ENCODE results near the gene PTPRE. TPM values are rescaled to one million over a fixed set of nuclear protein-coding genes. Genes with fewer than 3 reads are reported as not detected.

PTPRE gene
- total RNA-seq, 1 experiment from 2014 or later, result 0.70 TPM

DNA sequence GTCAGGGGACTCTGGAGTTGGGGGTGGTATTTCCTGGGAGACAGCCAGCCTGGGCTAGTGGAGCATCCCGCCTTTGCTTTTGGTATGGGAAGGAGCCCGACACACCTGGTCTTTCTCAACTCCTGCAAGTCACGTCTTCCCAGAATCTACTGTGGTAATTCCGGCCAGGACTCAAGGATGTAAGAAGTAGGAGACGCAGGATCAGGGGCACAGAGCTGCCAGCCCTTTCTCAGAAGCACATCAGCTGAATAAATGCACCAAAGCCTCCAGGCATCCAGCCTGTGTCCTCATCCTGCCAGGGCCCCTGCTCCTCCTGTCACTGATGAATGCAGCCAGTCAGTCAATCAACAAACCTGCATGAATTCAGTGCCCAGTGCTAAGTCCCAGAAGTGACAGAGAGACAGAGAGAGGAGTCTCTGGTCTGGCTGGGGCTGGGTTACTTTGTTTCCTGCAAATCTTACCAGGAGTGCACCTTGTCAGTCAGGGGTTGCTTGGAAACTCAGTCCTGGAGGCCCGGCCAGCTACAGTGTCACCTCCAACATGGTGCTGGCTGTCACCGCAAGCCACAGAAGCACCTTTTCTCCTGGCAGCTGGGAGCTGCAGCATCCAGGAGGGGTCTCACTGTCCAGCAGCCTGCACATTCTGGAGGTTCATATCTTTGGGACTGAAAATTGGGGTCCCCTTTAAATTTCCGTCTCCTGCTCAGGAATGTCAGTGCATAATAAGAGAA, 101.8 kb downstream of the PTPRE start:
- Histone ChIP-seq H2BK15ac (ENCODE audit: low read depth, low read length) (no peak overlapping the region), H3K27ac (ENCODE audit: insufficient read length, low read depth, low read length) (no peak overlapping the region), H3K56ac (ENCODE audit: insufficient read length, low read depth, low read length) (no peak overlapping the region), H2BK12ac (ENCODE audit: insufficient read length, low read depth, low read length) (no peak overlapping the region), H3K27me3 (ENCODE audit: insufficient read depth, low read length) (no peaks in the 10 kb centered on the region), H3K18ac (ENCODE audit: insufficient read length, low read depth, low read length) (no peak overlapping the region), H3K4ac (ENCODE audit: low read depth, low read length) (no peak overlapping the region), H3K9ac (ENCODE audit: extremely low read depth, insufficient read length, low read length) (no peak overlapping the region), H3K23ac (ENCODE audit: insufficient read length, low read depth, low read length) (no peak overlapping the region), H4K5ac (ENCODE audit: insufficient read length, low read depth, low read length) (no peak overlapping the region), H4K20me1 (ENCODE audit: control insufficient read depth, insufficient read depth, insufficient read length) (no peaks in the 10 kb centered on the region), H3K79me2 (ENCODE audit: insufficient read depth, low read length) (no peaks in the 10 kb centered on the region), H3K9me3 (ENCODE audit: control insufficient read depth, low read depth, low read length) (no peaks in the 10 kb centered on the region), H2AK5ac (ENCODE audit: insufficient read length, low read length) (no peak overlapping the region), H3K14ac (ENCODE audit: insufficient read depth, low read length) (no peak overlapping the region), H2BK5ac (ENCODE audit: insufficient read length, low read length) (no peak overlapping the region), H2BK20ac (ENCODE audit: low read depth, low read length, poor library complexity, severe bottlenecking) (no peak overlapping the region), H3T11ph (ENCODE audit: low read length) (no peak overlapping the region), H2BK120ac (ENCODE audit: low read depth, low read length, poor library complexity, severe bottlenecking) (no peak overlapping the region), H4K8ac (replicated peaks; ENCODE audit: insufficient read length, low read depth, low read length) (no peak overlapping the region), H2AFZ (ENCODE audit: low read length) (no peak overlapping the region), H4K91ac (ENCODE audit: insufficient read length, low read depth, low read length) (no peak overlapping the region), H3K79me1 (ENCODE audit: insufficient read depth, low read depth, low read length, poor library complexity, severe bottlenecking) (no peaks in the 10 kb centered on the region), H3K23me2 (ENCODE audit: insufficient read length, low read depth, low read length, poor library complexity, severe bottlenecking) (no peaks in the 10 kb centered on the region), H3K4me1 (ENCODE audit: insufficient read depth, low read length) (no peaks in the 10 kb centered on the region), H3K4me2 (ENCODE audit: insufficient read depth, insufficient read length, low read length) (no peak overlapping the region)
- peaks cover 20% of the 10 kb centered on the region for H3K27me3 Mint-ChIP-seq (ENCODE audit: low read depth)
- no peaks in the 10 kb centered on the region; a peak in 1 of 7 replicates for H3K36me3 Mint-ChIP-seq (ENCODE audit: insufficient read depth in 1 of 3, low read depth in 3 of 3)
- DNase-seq, result no peak
- no peak overlapping the region for H3K27ac Mint-ChIP-seq
- TF ChIP-seq, protein P1, sequence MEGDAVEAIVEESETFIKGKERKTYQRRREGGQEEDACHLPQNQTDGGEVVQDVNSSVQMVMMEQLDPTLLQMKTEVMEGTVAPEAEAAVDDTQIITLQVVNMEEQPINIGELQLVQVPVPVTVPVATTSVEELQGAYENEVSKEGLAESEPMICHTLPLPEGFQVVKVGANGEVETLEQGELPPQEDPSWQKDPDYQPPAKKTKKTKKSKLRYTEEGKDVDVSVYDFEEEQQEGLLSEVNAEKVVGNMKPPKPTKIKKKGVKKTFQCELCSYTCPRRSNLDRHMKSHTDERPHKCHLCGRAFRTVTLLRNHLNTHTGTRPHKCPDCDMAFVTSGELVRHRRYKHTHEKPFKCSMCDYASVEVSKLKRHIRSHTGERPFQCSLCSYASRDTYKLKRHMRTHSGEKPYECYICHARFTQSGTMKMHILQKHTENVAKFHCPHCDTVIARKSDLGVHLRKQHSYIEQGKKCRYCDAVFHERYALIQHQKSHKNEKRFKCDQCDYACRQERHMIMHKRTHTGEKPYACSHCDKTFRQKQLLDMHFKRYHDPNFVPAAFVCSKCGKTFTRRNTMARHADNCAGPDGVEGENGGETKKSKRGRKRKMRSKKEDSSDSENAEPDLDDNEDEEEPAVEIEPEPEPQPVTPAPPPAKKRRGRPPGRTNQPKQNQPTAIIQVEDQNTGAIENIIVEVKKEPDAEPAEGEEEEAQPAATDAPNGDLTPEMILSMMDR (conservative IDR thresholded peaks at IDR 0.05), result no peak
- no peak overlapping the region for H3K4me3 Mint-ChIP-seq
- H3K4me1 Mint-ChIP-seq, result peaks cover 10 to 11% of the 10 kb centered on the region in 2 experiments
- no CpG with 5 or more reads among the region's 8 CpGs for WGBS (ENCODE audit: extremely low coverage, insufficient read length, low lambda C conversion rate)
- H3K9me3 Mint-ChIP-seq, result no peaks in the 10 kb centered on the region; a peak in 1 of 5 replicates

All from H9 (cell line).